H1 (cell line): ENCODE results near the gene PEX5L. TPM values are rescaled to one million over a fixed set of nuclear protein-coding genes. Genes with fewer than 3 reads are reported as not detected.
A peak's percentile ranks its signal among the peaks of the same experiment; 100 is the strongest.

ENCODE experiments used
- CHD7 ChIP-seq: fragments of 300-600 bp; sonication (generic); IDR thresholded peaks from 2 replicates; pipeline ENCODE4 v1.7.1; 2012; ENCODE audit warnings: low read length, moderate library complexity, mild to moderate bottlenecking, inconsistent platforms; ENCODE audit not compliant: insufficient replicate concordance
- RAD21 ChIP-seq, 2 experiments: IDR thresholded peaks in 1 of 2; conservative IDR thresholded peaks in 1 of 2; 2 replicates each; pipeline ENCODE4 v1.6.1; 2011; ENCODE audit warnings: low read depth in 2 of 2, low read length in 2 of 2, improper control_type of control experiment in 1 of 2, inconsistent platforms in 1 of 2, mild to moderate bottlenecking in 1 of 2, moderate library complexity in 1 of 2
- TAF1 ChIP-seq: IDR thresholded peaks from 2 replicates; pipeline ENCODE4 v1.6.1; 2011; ENCODE audit warnings: mild to moderate bottlenecking, low read depth, low read length
- polyA plus RNA-seq, 7 experiments: library from polyadenylated mRNA; depleted of rRNA in 3 of 7; stranded (reverse) in 5 of 7; unstranded in 2 of 7; fragments of >200 nt in 5 of 7; fragments of 200-250 nt in 2 of 7; gene quantifications; 1 replicate in 5 of 7; 2 replicates in 1 of 7; 4 replicates in 1 of 7; pipeline versions ENCODE4 v1.2.1 to v1.2.3, GENCODE V29; 2011 to 2013; ENCODE audit warnings: missing spikeins in 2 of 7, mixed read lengths in 2 of 7
- total RNA-seq: library from RNA; stranded (reverse); fragmentation: NEBNext Ultra II Directional; extraction: Animal tissue kit (Norgen Biotek cat#: 25700); gene quantifications from 2 replicates; pipeline ENCODE4 v1.2.1, GENCODE V29; 2021

PEX5L gene
- total and polyA plus RNA-seq, 2 of the 8 experiments (the other 6 are each of a cell fraction or from before 2014, with no cell fraction given): 0.80 to 4.2 TPM

GRCh38 chr3:179829401-179829800, 207.3 kb downstream of the PEX5L start (continued):
- no peak for TF ChIP-seq CHD7
- no peak for TF ChIP-seq TAF1
- peak in 1 of 2 experiments; percentile 38; a peak in 3 of 4 replicates for TF ChIP-seq RAD21 (IDR thresholded peaks at IDR 0.05 in 1 of 2, conservative IDR thresholded peaks at IDR 0.05 in 1 of 2; ENCODE audit: low read depth in 2 of 2, low read length in 2 of 2)
